Measurements from ENCODE around the gene PLXNA2. TPM values are rescaled to one million over a fixed set of nuclear protein-coding genes. Genes with fewer than 3 reads are reported as not detected.
A peak's percentile ranks its signal among the peaks of the same experiment; 100 is the strongest.

The PLXNA2 gene
- total and polyA plus RNA-seq, 9 donors: 17.8 to 43.3 (median 35.1) TPM

- Histone ChIP-seq H3K27ac (ENCODE audit: low read length) (no peak overlapping the region), H3K9me3 (replicated peaks; ENCODE audit: control insufficient read depth, low read depth, low read length) (peaks cover 4% of the 10 kb centered on the region), H3K36me3 (ENCODE audit: control insufficient read depth, insufficient read depth, low read length) (no peaks in the 10 kb centered on the region), H3K27me3 (ENCODE audit: control insufficient read depth, insufficient read depth, low read length) (peaks cover 2% of the 10 kb centered on the region), H3K4me1 (ENCODE audit: control insufficient read depth, insufficient read depth, low read length) (peaks cover 5% of the 10 kb centered on the region), H3K4me3 (ENCODE audit: low read length) (no peak overlapping the region)
- DNase-seq: no peak
- WGBS (ENCODE audit: insufficient coverage): no CpG with 5 or more reads among the region's 3 CpGs
Measured at GRCh38 chr1:208004851-208005250, 239.3 kb downstream of the PLXNA2 start.

DNA sequence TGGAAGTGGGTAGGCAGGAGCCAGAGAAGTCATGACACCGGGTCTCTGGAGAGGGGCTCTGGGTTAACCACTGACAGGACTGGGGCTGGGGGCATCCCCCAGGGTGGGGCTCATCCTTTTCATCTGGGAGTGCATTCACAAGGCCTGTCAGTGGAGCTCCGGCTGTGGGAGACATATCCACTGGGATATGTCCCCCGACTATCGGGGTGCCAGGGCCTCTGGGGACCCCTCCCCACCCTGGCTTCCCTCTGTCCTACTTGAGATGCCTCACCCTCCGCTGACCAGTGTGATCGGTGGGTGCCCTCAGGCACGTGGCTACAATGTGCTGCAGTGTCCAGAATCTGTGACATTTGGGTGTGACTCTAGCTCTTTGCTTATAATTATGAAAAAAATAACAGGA is 240.9 kb downstream of the PLXNA2 start:
- peaks cover 5% of the 10 kb centered on the region for H3K4me1 ChIP-seq (ENCODE audit: control insufficient read depth, insufficient read depth, low read length)
- peaks cover 4% of the 10 kb centered on the region for H3K9me3 ChIP-seq (replicated peaks; ENCODE audit: control insufficient read depth, low read depth, low read length)
- no peaks in the 10 kb centered on the region for H3K36me3 ChIP-seq (ENCODE audit: control insufficient read depth, insufficient read depth, low read length)
- no peak for DNase-seq
- no peak overlapping the region for H3K4me3 ChIP-seq (ENCODE audit: low read length)
- no peak overlapping the region for H3K27ac ChIP-seq (ENCODE audit: low read length)
- WGBS (ENCODE audit: insufficient coverage): 91% methylated on average over 4 of the region's 7 CpGs
- peaks cover 2% of the 10 kb centered on the region for H3K27me3 ChIP-seq (ENCODE audit: control insufficient read depth, insufficient read depth, low read length)

- no peak overlapping the region for H3K4me3 ChIP-seq (ENCODE audit: low read length)
- WGBS (ENCODE audit: insufficient coverage): 43% methylated on average over 1 of the region's 8 CpGs
- peaks cover 4% of the 10 kb centered on the region for H3K9me3 ChIP-seq (replicated peaks; ENCODE audit: control insufficient read depth, low read depth, low read length)
- H3K27ac ChIP-seq (ENCODE audit: low read length): no peak overlapping the region
- peaks cover 5% of the 10 kb centered on the region for H3K4me1 ChIP-seq (ENCODE audit: control insufficient read depth, insufficient read depth, low read length)
- H3K36me3 ChIP-seq (ENCODE audit: control insufficient read depth, insufficient read depth, low read length): no peaks in the 10 kb centered on the region
- H3K27me3 ChIP-seq (ENCODE audit: control insufficient read depth, insufficient read depth, low read length): peaks cover 2% of the 10 kb centered on the region
- DNase-seq: peak; percentile 29
Measured at GRCh38 chr1:208002672-208003071, 241.5 kb downstream of the PLXNA2 start.

DNA sequence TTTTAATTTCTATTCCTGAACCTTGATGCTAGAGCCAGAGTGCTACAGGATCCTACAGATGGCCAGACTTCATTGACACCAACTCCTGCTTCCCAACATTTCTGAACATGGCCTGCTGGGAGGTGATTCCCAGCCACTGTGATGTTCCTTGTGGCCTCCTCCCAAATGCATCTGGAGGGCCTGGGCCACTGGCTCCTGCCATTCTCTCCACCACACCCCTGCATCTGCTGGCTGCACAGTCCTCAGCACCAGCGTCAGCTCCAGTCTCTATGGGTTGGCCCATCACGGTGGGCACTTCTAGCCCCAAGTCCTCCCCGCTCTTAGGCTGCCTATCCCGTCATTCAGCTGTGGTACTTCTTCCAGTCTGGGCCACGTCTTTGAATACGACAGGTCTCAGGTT is 242.1 kb downstream of the PLXNA2 start:
- Histone ChIP-seq H3K27me3 (ENCODE audit: control insufficient read depth, insufficient read depth, low read length) (peaks cover 2% of the 10 kb centered on the region), H3K9me3 (replicated peaks; ENCODE audit: control insufficient read depth, low read depth, low read length) (peaks cover 4% of the 10 kb centered on the region), H3K36me3 (ENCODE audit: control insufficient read depth, insufficient read depth, low read length) (no peaks in the 10 kb centered on the region), H3K27ac (ENCODE audit: low read length) (no peak overlapping the region), H3K4me1 (ENCODE audit: control insufficient read depth, insufficient read depth, low read length) (peaks cover 7% of the 10 kb centered on the region), H3K4me3 (ENCODE audit: low read length) (no peak overlapping the region)
- DNase-seq: no peak
- 77% methylated on average over 6 of the region's 6 CpGs for WGBS (ENCODE audit: insufficient coverage)

DNA sequence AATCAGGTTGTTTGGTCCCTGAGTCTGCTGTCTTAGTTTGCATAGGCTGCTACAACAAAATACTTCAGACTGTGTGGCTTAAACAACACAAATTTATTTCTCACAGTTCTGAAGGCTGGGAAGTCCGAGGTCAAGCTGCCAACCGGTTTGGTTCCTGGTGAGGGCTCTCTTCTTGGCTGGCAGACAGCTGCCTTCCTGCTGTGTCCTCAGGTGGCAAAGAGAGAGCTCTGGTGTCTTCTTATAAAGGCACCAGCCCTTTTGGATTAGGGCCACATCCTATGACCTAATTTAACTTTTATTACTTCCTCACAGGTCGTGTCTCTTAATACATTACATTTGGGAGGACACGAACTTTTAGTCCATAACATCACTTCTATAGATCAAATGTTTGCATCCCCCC is 243.7 kb downstream of the PLXNA2 start:
- WGBS (ENCODE audit: insufficient coverage): 76% methylated on average over 2 of the region's 4 CpGs
- no peak for DNase-seq
- no peak overlapping the region for H3K4me3 ChIP-seq (ENCODE audit: low read length)
- peaks cover 2% of the 10 kb centered on the region for H3K27me3 ChIP-seq (ENCODE audit: control insufficient read depth, insufficient read depth, low read length)
- H3K4me1 ChIP-seq (ENCODE audit: control insufficient read depth, insufficient read depth, low read length): peaks cover 7% of the 10 kb centered on the region
- no peaks in the 10 kb centered on the region for H3K36me3 ChIP-seq (ENCODE audit: control insufficient read depth, insufficient read depth, low read length)
- H3K9me3 ChIP-seq (replicated peaks; ENCODE audit: control insufficient read depth, low read depth, low read length): peaks cover 4% of the 10 kb centered on the region
- no peak overlapping the region for H3K27ac ChIP-seq (ENCODE audit: low read length)

GRCh38 chr1:207999972-208000371 is 244.2 kb downstream of the PLXNA2 start:
- peaks cover 2% of the 10 kb centered on the region for H3K27me3 ChIP-seq (ENCODE audit: control insufficient read depth, insufficient read depth, low read length)
- peaks cover 7% of the 10 kb centered on the region for H3K4me1 ChIP-seq (ENCODE audit: control insufficient read depth, insufficient read depth, low read length)
- H3K36me3 ChIP-seq (ENCODE audit: control insufficient read depth, insufficient read depth, low read length): no peaks in the 10 kb centered on the region
- no peak for DNase-seq
- H3K9me3 ChIP-seq (replicated peaks; ENCODE audit: control insufficient read depth, low read depth, low read length): peaks cover 4% of the 10 kb centered on the region
- H3K27ac ChIP-seq (ENCODE audit: low read length): no peak overlapping the region
- no peak overlapping the region for H3K4me3 ChIP-seq (ENCODE audit: low read length)

DNA sequence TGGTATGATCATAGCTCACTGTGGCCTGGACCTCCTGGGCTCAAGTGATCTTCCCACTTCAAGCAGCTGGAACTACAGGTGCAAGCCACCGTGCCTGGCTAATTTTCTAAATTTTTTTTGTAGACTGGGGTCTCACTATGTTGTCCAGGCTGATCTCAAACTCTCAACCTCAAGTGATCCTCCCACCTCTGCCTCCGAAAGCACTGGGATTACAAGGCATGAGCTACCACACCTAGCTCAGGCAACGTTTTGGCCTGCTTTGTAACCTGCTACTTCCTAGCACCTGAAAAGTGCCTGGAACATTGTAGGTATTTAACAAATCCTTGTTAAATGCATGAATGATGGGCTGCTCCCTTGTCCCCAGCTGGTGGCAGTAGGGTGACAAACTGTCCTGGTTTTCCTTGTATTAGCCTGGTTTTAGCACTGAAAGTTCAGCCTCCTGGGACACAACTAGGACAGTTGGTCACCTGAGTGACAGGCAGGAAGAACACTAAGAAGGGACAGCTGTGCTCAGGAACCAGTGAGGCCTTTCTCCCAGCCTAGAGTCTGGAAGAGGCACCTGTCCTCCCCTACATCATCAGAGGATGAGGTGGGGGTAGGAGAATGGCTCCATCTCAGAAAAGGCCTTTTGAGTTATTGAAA is 244.8 kb downstream of the PLXNA2 start:
- no peak overlapping the region for H3K4me3 ChIP-seq (ENCODE audit: low read length)
- peaks cover 4% of the 10 kb centered on the region for H3K9me3 ChIP-seq (replicated peaks; ENCODE audit: control insufficient read depth, low read depth, low read length)
- DNase-seq: no peak
- peaks cover 7% of the 10 kb centered on the region for H3K4me1 ChIP-seq (ENCODE audit: control insufficient read depth, insufficient read depth, low read length)
- H3K27ac ChIP-seq (ENCODE audit: low read length): no peak overlapping the region
- H3K36me3 ChIP-seq (ENCODE audit: control insufficient read depth, insufficient read depth, low read length): no peaks in the 10 kb centered on the region
- WGBS (ENCODE audit: insufficient coverage): 0% methylated on average over 1 of the region's 3 CpGs
- H3K27me3 ChIP-seq (ENCODE audit: control insufficient read depth, insufficient read depth, low read length): peaks cover 2% of the 10 kb centered on the region

DNA sequence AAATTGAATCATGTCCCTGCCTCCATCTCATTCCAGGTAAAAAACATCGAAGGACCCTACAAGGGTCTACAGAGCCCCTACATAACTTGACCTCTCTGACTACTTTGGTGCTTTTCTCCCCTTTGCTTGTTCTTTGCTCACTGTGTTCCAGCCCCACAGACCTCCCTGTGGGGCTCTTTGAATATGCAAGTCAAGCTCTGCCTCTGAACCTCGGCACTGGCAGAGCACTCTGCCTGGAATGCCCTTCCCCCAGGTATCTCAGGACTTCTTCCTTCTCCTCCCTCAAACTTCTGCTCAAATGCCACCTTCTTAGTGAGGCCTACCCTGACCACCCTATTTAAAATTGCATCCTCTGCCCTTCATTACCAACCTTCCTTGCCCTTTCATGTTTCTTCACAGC is 245.5 kb downstream of the PLXNA2 start:
- no peaks in the 10 kb centered on the region for H3K36me3 ChIP-seq (ENCODE audit: control insufficient read depth, insufficient read depth, low read length)
- H3K9me3 ChIP-seq (replicated peaks; ENCODE audit: control insufficient read depth, low read depth, low read length): peaks cover 4% of the 10 kb centered on the region
- WGBS (ENCODE audit: insufficient coverage): 87% methylated on average over 2 of the region's 2 CpGs
- H3K4me1 ChIP-seq (ENCODE audit: control insufficient read depth, insufficient read depth, low read length): peaks cover 7% of the 10 kb centered on the region
- H3K27me3 ChIP-seq (ENCODE audit: control insufficient read depth, insufficient read depth, low read length): peaks cover 2% of the 10 kb centered on the region
- DNase-seq: no peak
- H3K27ac ChIP-seq (ENCODE audit: low read length): no peak overlapping the region
- no peak overlapping the region for H3K4me3 ChIP-seq (ENCODE audit: low read length)

DNA sequence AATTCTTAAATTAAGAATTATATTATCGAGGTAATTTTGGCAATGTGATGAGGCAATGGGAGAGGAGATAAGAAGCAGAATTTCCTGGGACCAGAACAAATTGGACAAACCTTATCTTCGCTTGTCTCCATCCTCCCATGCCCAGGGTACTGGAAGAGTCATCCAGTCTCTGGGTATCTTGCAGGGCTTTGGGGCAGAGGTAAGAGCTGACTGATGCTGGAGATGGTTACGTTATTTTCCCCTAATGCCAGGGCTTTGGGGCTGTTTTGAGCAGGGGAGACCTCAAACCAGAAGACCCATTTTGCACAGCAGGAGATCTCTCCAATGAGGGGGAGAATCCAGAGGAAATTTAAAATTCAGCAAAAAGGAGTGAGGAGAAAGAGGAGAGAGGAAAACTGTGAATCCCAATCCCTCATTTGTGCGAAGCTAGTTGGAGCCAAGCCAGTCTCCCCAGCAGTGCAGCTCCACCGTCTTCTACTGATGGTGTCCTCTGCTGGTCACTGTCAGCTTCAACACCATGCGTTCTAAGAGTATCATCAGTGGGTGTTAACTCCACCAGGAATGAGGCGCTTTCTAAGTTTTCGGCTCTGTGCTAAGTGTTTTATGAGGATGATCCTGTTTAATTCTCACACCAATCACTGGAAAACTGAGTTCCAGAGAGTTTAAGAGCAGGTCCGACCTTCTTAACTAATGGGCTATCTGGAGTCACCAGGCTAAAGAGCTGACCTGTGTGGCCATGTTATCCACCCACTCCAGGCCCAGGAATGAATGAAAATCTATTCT is 246.5 kb downstream of the PLXNA2 start:
- no CpG with 5 or more reads among the region's 9 CpGs for WGBS (ENCODE audit: insufficient coverage)
- Histone ChIP-seq H3K4me1 (ENCODE audit: control insufficient read depth, insufficient read depth, low read length) (peaks cover 7% of the 10 kb centered on the region), H3K27me3 (ENCODE audit: control insufficient read depth, insufficient read depth, low read length) (peaks cover 2% of the 10 kb centered on the region), H3K9me3 (replicated peaks; ENCODE audit: control insufficient read depth, low read depth, low read length) (peaks cover 4% of the 10 kb centered on the region), H3K36me3 (ENCODE audit: control insufficient read depth, insufficient read depth, low read length) (no peaks in the 10 kb centered on the region), H3K27ac (ENCODE audit: low read length) (no peak overlapping the region), H3K4me3 (ENCODE audit: low read length) (no peak overlapping the region)
- DNase-seq: peak; percentile 86

GRCh38 chr1:207996636-207997035 is 247.5 kb downstream of the PLXNA2 start:
- H3K36me3 ChIP-seq (ENCODE audit: control insufficient read depth, insufficient read depth, low read length): no peaks in the 10 kb centered on the region
- no peak overlapping the region for H3K4me3 ChIP-seq (ENCODE audit: low read length)
- DNase-seq: no peak
- H3K4me1 ChIP-seq (ENCODE audit: control insufficient read depth, insufficient read depth, low read length): peaks cover 9% of the 10 kb centered on the region
- no peak overlapping the region for H3K27ac ChIP-seq (ENCODE audit: low read length)
- peaks cover 4% of the 10 kb centered on the region for H3K9me3 ChIP-seq (replicated peaks; ENCODE audit: control insufficient read depth, low read depth, low read length)
- no peaks in the 10 kb centered on the region for H3K27me3 ChIP-seq (ENCODE audit: control insufficient read depth, insufficient read depth, low read length)

All from muscle of leg (tissue), 11 donors.